ENCODE measurements around the gene S100A7. TPM values are rescaled to one million over a fixed set of nuclear protein-coding genes. Genes with fewer than 3 reads are reported as not detected.
"Not testable (repeated sequence)": the region's sequence is repeated elsewhere in the genome, so short reads cannot be mapped to it uniquely, and the experiment has no call there.

Gene S100A7
- total RNA-seq, 1 donor, result not detected

GRCh38 chr1:153417136-153417888 is 43.1 kb downstream of the S100A7 start:
- no peak for DNase-seq (ENCODE audit: low read depth)
- H3K4me3 ChIP-seq (ENCODE audit: low read depth, low read length), result no peak overlapping the region
- no peak for TF ChIP-seq CTCF (IDR thresholded peaks at IDR 0.05; ENCODE audit: insufficient read depth, low read depth, low read length)

GRCh38 chr1:153415850-153416570 is 44.4 kb downstream of the S100A7 start, which contains the start of gene S100A7A:
Gene S100A7A (plus strand): TSS chr1:153416520. CDS start chr1:153418083, 1,563 bp downstream.
- TF ChIP-seq CTCF (IDR thresholded peaks at IDR 0.05; ENCODE audit: insufficient read depth, low read depth, low read length), result no peak
- H3K4me3 ChIP-seq (ENCODE audit: low read depth, low read length), result no peak within 1 kb of the TSS
- DNase-seq (ENCODE audit: low read depth), result no peak

- DNase-seq (ENCODE audit: low read depth); H3K4me3 ChIP-seq (ENCODE audit: low read depth, low read length): not testable (repeated sequence)
These were observed 46.5 kb downstream of the S100A7 start for GRCh38 chr1:153413961-153414360.

Other genes with a start within 250 kb of the S100A7 start
- gene PRR9, start 243.1 kb downstream of the S100A7 start, total RNA-seq, result under 0.01 TPM in 1 of 2 replicates, not detected in the other
- not detected in 2 replicates for gene LORICRIN, start 201.0 kb downstream of the S100A7 start, total RNA-seq
- not detected in 2 replicates for gene PGLYRP3, start 147.7 kb downstream of the S100A7 start, total RNA-seq
- gene PGLYRP4, start 111.8 kb downstream of the S100A7 start, total RNA-seq, result not detected in 2 replicates
- gene S100A9, start 102.8 kb downstream of the S100A7 start, total RNA-seq, result not detected in 2 replicates
- gene S100A12, start 85.0 kb downstream of the S100A7 start, total RNA-seq, result not detected in 2 replicates
- not detected in 2 replicates for gene S100A8, start 69.6 kb downstream of the S100A7 start, total RNA-seq
- not detected in 2 replicates for gene S100A7A, start 44.1 kb downstream of the S100A7 start, total RNA-seq
- gene S100A6, start 75.3 kb upstream of the S100A7 start, total RNA-seq, result 1,018 and 1,040 TPM in 2 replicates
- 0.32 TPM in 1 of 2 replicates, not detected in the other for gene S100A5, start 80.3 kb upstream of the S100A7 start, total RNA-seq
- gene S100A4, start 85.2 kb upstream of the S100A7 start, total RNA-seq, result 165 and 507 TPM in 2 replicates
- gene S100A3, start 88.6 kb upstream of the S100A7 start, total RNA-seq, result 18.0 and 20.3 TPM in 2 replicates
- 0.97 and 2.2 TPM in 2 replicates for gene S100A2, start 105.2 kb upstream of the S100A7 start, total RNA-seq
- 159 and 206 TPM in 2 replicates for gene S100A16, start 152.5 kb upstream of the S100A7 start, total RNA-seq
- gene S100A14, start 155.7 kb upstream of the S100A7 start, total RNA-seq, result not detected in 2 replicates
- 160 and 178 TPM in 2 replicates for gene S100A13, start 166.9 kb upstream of the S100A7 start, total RNA-seq
- gene S100A1, start 167.8 kb upstream of the S100A7 start, total RNA-seq, result not detected in 2 replicates
- 41.9 and 47.9 TPM in 2 replicates for gene CHTOP, start 173.4 kb upstream of the S100A7 start, total RNA-seq
- gene SNAPIN, start 198.1 kb upstream of the S100A7 start, total RNA-seq, result 55.7 and 66.1 TPM in 2 replicates
- gene ILF2, start 210.3 kb upstream of the S100A7 start, total RNA-seq, result 149 and 213 TPM in 2 replicates
- gene NPR1, start 218.0 kb upstream of the S100A7 start, total RNA-seq, result 1.6 and 3.9 TPM in 2 replicates